GM06990 (cell line): Measurements from ENCODE around the gene CACNB4.
"Not testable (repeated sequence)": the region's sequence is repeated elsewhere in the genome, so short reads cannot be mapped to it uniquely, and the experiment has no call there.

Experiments
- DNase-seq: peaks from one replicate; pipeline ENCODE4 v3.0.0-alpha.2; 2011; ENCODE audit not compliant: insufficient read length; ENCODE audit errors: extremely low read depth
- H3K27me3 ChIP-seq: replicated peaks from 2 replicates; pipeline ENCODE4 v1.6.0; 2011; ENCODE audit warnings: low read length; ENCODE audit not compliant: control insufficient read depth, insufficient read depth
- H3K36me3 ChIP-seq: 2 replicates; pipeline ENCODE4 v1.5.1; 2011; ENCODE audit warnings: low read length; ENCODE audit not compliant: control insufficient read depth, insufficient read depth
- H3K4me3 ChIP-seq: replicated peaks from 2 replicates; pipeline ENCODE4 v1.5.1; 2011; ENCODE audit warnings: low read depth, mild to moderate bottlenecking, control low read depth, low read length
- CTCF ChIP-seq: IDR thresholded peaks from 2 replicates; pipeline ENCODE4 v1.5.1; 2011; ENCODE audit warnings: low read length, control low read depth, mild to moderate bottlenecking, inconsistent platforms; ENCODE audit not compliant: insufficient read depth, poor library complexity, severe bottlenecking

CACNB4 gene

DNA sequence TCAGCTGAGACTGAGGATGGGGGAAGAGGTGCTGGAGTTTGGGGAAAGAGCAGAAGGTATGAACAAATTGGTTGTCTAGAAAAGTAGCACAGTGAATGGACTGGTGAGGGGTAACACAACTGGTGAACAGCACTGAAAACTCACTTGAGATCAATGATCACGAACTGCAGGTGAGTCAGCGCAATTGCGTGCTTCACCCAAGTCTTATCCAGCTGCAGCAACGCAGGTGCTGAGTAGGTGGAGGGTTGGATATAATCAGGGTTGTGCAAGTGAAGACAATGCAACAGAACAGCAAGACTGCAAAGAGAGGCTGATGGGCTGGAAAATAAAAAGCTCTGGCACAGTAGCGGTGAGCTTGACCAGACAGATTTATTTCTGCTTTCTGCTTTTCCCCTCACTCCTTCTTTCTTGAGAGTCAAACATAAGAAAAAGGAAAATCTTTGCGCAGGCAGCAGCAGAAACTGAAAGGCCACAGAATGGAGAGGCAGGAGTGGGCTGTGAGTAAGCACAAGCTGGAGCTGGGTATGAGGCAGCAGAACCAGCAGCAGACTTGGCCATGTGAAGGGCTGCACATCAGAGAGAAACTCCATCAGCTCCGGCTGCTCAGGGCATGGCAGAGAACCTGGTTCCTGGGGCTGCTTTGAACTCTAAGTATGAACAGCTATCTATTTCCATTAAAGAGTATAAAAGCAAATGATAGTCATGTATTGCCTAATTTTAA, 171.2 kb downstream of the CACNB4 start:
- no peak overlapping the region for H3K4me3 ChIP-seq
- no peaks in the 10 kb centered on the region for H3K27me3 ChIP-seq
- no peak for TF ChIP-seq CTCF
- no peaks in the 10 kb centered on the region for H3K36me3 ChIP-seq
- no peak for DNase-seq

- Histone ChIP-seq H3K27me3 (no peaks in the 10 kb centered on the region), H3K36me3 (no peaks in the 10 kb centered on the region), H3K4me3 (no peak overlapping the region)
- no peak for DNase-seq
- no peak for TF ChIP-seq CTCF
These were observed 175.8 kb downstream of the CACNB4 start for GRCh38 chr2:151922845-151923666.

DNA sequence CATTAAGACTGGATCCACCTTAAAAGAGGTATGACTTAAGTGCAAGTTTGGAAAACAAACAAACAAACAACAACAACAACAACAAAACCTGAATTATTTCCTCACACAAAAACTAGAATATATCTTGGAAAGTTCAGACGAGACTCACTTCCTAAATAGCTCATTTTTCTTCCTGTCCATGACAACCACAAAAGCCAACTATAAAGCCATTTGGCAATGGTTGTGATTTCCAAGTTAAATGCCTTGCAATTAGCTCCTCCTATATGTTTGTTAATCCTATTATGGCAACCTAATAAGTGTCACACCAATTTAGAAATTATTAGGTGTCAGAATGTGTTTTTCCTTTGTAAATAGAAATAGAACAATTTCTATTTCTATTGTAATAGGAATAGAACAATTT, 179.1 kb downstream of the CACNB4 start:
- TF ChIP-seq CTCF = no peak
- H3K4me3 ChIP-seq = no peak overlapping the region
- no peaks in the 10 kb centered on the region for H3K27me3 ChIP-seq
- no peak for DNase-seq
- H3K36me3 ChIP-seq = no peaks in the 10 kb centered on the region

- TF ChIP-seq CTCF = no peak
- DNase-seq = no peak
These were observed 180.5 kb downstream of the CACNB4 start for GRCh38 chr2:151918308-151918707.

GRCh38 chr2:151916632-151917031, 182.2 kb downstream of the CACNB4 start:
- DNase-seq = no peak
- TF ChIP-seq CTCF = no peak
- no peak overlapping the region for H3K4me3 ChIP-seq

More at GRCh38 chr2:151918308-151918707, 180.5 kb downstream of the CACNB4 start:
- H3K4me3 ChIP-seq = no peak overlapping the region
- H3K36me3 ChIP-seq = no peaks in the 10 kb centered on the region
- H3K27me3 ChIP-seq = no peaks in the 10 kb centered on the region

DNA sequence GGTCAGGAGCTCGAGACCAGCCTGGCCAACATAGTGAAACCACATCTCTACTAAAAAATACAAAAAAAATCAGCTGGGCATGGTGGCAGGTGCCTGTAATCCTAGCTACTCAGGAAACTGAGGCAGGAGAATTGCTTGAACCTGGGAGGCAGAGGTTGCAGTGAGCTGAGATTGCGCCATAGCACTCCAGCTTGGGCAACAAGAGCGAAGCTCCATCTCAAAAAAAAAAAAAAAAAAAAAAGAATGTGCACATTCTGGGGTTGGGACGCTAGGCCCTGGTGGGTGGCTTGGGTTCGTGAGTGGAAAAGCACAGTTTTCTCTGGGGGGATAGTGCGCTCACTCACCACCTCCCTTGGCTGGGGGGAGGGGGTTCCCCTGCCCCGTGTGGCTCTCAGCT, 183.2 kb downstream of the CACNB4 start:
- not testable (repeated sequence) for H3K27me3 ChIP-seq, H3K36me3 ChIP-seq, H3K4me3 ChIP-seq, DNase-seq

More at GRCh38 chr2:151916632-151917031, 182.2 kb downstream of the CACNB4 start:
- Histone ChIP-seq H3K36me3 (no peaks in the 10 kb centered on the region), H3K27me3 (no peaks in the 10 kb centered on the region)
